NCI-H774 (cell line): Measurements from ENCODE around the gene GPSM1.
A peak's percentile ranks its signal among the peaks of the same experiment; 100 is the strongest.

Experiments used
- DNase-seq: peaks from one replicate; lab custom pipeline; 2025; lab: John Stamatoyannopoulos, UW

The GPSM1 gene

GRCh38 chr9:136327304-136327974 lies at the start of gene GPSM1:
TSS of gene GPSM1 (plus strand) at chr9:136327539. CDS start at chr9:136327696, 157 bp downstream.
- peak; percentile 44 for DNase-seq

GRCh38 chr9:136277746-136278145 lies 49.6 kb upstream of the GPSM1 start:
- DNase-seq = no peak

- no peak for DNase-seq
Measured at GRCh38 chr9:136278221-136278620, 49.1 kb upstream of the GPSM1 start.

GRCh38 chr9:136278894-136279293 lies 48.4 kb upstream of the GPSM1 start:
- no peak for DNase-seq

- DNase-seq = no peak
Measured at GRCh38 chr9:136279471-136279870, 47.9 kb upstream of the GPSM1 start.

- no peak for DNase-seq
Measured at GRCh38 chr9:136280535-136281315, 46.6 kb upstream of the GPSM1 start.

- no peak for DNase-seq
Measured at GRCh38 chr9:136281421-136282271, 45.7 kb upstream of the GPSM1 start.

GRCh38 chr9:136282272-136282861 lies 45.0 kb upstream of the GPSM1 start:
- no peak for DNase-seq

GRCh38 chr9:136283291-136284235 lies 43.8 kb upstream of the GPSM1 start:
- DNase-seq = peak; percentile 71

- no peak for DNase-seq
Measured at GRCh38 chr9:136284311-136284710, 43.0 kb upstream of the GPSM1 start.

- no peak for DNase-seq
Measured at GRCh38 chr9:136284951-136285350, 42.4 kb upstream of the GPSM1 start.

GRCh38 chr9:136285501-136286358 lies 41.6 kb upstream of the GPSM1 start:
- no peak for DNase-seq

- no peak for DNase-seq
Measured at GRCh38 chr9:136286359-136286986, 40.9 kb upstream of the GPSM1 start.

GRCh38 chr9:136286987-136287379 lies 40.4 kb upstream of the GPSM1 start:
- no peak for DNase-seq

- no peak for DNase-seq
Measured at GRCh38 chr9:136287960-136288753, 39.2 kb upstream of the GPSM1 start.

GRCh38 chr9:136289651-136290507 lies 37.5 kb upstream of the GPSM1 start:
- no peak for DNase-seq

GRCh38 chr9:136290508-136291000 lies 36.8 kb upstream of the GPSM1 start:
- no peak for DNase-seq
